ENCODE data around the gene WDR76.

Gene WDR76

GRCh38 chr15:43886558-43886957 lies 59.8 kb downstream of the WDR76 start:
- Histone ChIP-seq H3K36me3 (ENCODE audit: control insufficient read depth, insufficient read depth, low read length) (no peaks in the 10 kb centered on the region), H3K4me3 (replicated peaks; ENCODE audit: low read depth, low read length) (no peak overlapping the region), H3K27me3 (replicated peaks; ENCODE audit: control insufficient read depth, insufficient read depth, low read length) (no peaks in the 10 kb centered on the region)
- DNase-seq (ENCODE audit: extremely low read depth, insufficient read length): no peak
- TF ChIP-seq, protein P1, sequence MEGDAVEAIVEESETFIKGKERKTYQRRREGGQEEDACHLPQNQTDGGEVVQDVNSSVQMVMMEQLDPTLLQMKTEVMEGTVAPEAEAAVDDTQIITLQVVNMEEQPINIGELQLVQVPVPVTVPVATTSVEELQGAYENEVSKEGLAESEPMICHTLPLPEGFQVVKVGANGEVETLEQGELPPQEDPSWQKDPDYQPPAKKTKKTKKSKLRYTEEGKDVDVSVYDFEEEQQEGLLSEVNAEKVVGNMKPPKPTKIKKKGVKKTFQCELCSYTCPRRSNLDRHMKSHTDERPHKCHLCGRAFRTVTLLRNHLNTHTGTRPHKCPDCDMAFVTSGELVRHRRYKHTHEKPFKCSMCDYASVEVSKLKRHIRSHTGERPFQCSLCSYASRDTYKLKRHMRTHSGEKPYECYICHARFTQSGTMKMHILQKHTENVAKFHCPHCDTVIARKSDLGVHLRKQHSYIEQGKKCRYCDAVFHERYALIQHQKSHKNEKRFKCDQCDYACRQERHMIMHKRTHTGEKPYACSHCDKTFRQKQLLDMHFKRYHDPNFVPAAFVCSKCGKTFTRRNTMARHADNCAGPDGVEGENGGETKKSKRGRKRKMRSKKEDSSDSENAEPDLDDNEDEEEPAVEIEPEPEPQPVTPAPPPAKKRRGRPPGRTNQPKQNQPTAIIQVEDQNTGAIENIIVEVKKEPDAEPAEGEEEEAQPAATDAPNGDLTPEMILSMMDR (IDR thresholded peaks at IDR 0.05; ENCODE audit: insufficient read depth, low read length, poor library complexity, severe bottlenecking): no peak

DNA sequence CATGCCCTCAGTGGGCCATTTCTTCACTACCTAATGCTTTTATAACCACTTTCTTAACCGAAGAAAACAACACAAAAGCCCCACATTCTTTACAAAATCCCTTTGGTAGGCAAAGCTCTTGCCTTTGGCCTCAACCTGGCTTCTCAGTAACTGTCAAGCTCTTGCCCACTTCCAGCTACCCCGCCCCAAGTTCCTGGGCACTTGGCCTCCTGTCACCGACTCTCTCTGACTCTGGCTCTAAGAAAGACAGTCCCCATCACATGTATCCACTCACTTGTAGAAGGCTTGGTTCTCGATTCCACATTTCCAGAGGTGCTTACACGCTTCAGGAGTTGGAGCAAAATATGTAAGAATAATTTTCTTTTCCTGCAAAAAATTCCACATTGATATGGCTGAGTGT lies 61.1 kb downstream of the WDR76 start:
- no peak for DNase-seq (ENCODE audit: extremely low read depth, insufficient read length)
- Histone ChIP-seq H3K4me3 (replicated peaks; ENCODE audit: low read depth, low read length) (no peak overlapping the region), H3K27me3 (replicated peaks; ENCODE audit: control insufficient read depth, insufficient read depth, low read length) (no peaks in the 10 kb centered on the region), H3K36me3 (ENCODE audit: control insufficient read depth, insufficient read depth, low read length) (no peaks in the 10 kb centered on the region)
- TF ChIP-seq, protein P1 (IDR thresholded peaks at IDR 0.05; ENCODE audit: insufficient read depth, low read length, poor library complexity, severe bottlenecking): no peak

DNA sequence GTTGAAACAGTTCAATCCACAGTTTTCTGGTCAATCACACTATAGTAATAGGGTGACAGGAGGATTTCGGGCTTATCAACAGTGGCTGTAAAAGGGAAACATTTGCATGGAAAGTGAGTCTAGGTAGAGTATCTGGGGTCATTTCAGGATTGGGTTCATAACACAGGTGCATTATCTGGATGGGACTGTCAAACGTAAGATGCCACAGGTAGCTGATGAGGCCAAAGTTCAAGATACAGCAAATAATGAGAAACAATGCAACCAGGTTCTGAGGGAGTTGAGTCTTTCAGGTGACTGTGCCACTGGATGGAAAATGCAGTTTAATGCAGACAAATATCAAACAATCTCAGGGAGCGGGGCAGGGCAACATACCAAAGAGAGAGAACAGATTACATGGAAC lies 62.2 kb downstream of the WDR76 start:
- Histone ChIP-seq H3K4me3 (replicated peaks; ENCODE audit: low read depth, low read length) (no peak overlapping the region), H3K36me3 (ENCODE audit: control insufficient read depth, insufficient read depth, low read length) (no peaks in the 10 kb centered on the region), H3K27me3 (replicated peaks; ENCODE audit: control insufficient read depth, insufficient read depth, low read length) (no peaks in the 10 kb centered on the region)
- DNase-seq (ENCODE audit: extremely low read depth, insufficient read length): no peak
- TF ChIP-seq, protein P1 (IDR thresholded peaks at IDR 0.05; ENCODE audit: insufficient read depth, low read length, poor library complexity, severe bottlenecking): no peak

DNA sequence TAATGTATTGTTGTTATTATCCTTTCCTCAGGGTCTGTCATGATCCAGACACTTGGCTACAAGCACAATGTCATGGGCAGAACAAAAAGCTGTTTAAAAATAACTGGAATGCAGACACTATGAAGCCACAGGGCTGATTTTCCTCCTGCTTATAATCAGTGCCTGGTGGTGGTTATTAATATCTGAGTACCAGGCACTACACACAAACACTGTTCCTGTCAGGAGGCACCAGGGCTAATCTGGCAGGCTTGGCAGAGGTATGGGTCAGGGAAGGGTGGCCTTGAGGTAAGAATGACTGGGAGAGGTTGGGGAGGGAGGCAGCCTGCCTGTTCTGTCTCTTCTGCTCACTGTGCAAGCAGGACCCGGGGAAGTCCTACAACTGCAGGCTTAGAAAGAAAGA lies 67.2 kb downstream of the WDR76 start:
- TF ChIP-seq, protein P1 (IDR thresholded peaks at IDR 0.05; ENCODE audit: insufficient read depth, low read length, poor library complexity, severe bottlenecking): no peak
- Histone ChIP-seq H3K4me3 (replicated peaks; ENCODE audit: low read depth, low read length) (no peak overlapping the region), H3K36me3 (ENCODE audit: control insufficient read depth, insufficient read depth, low read length) (no peaks in the 10 kb centered on the region), H3K27me3 (replicated peaks; ENCODE audit: control insufficient read depth, insufficient read depth, low read length) (no peaks in the 10 kb centered on the region)
- no peak for DNase-seq (ENCODE audit: extremely low read depth, insufficient read length)

- no peak overlapping the region for H3K4me3 ChIP-seq (replicated peaks; ENCODE audit: low read depth, low read length)
- TF ChIP-seq, protein P1 (IDR thresholded peaks at IDR 0.05; ENCODE audit: insufficient read depth, low read length, poor library complexity, severe bottlenecking): no peak
Observed at GRCh38 chr15:43895586-43895985, 68.8 kb downstream of the WDR76 start.

GRCh38 chr15:43896543-43896942 lies 69.7 kb downstream of the WDR76 start:
- Histone ChIP-seq H3K27me3 (replicated peaks; ENCODE audit: control insufficient read depth, insufficient read depth, low read length) (no peaks in the 10 kb centered on the region), H3K36me3 (ENCODE audit: control insufficient read depth, insufficient read depth, low read length) (no peaks in the 10 kb centered on the region), H3K4me3 (replicated peaks; ENCODE audit: low read depth, low read length) (no peak overlapping the region)
- TF ChIP-seq, protein P1 (IDR thresholded peaks at IDR 0.05; ENCODE audit: insufficient read depth, low read length, poor library complexity, severe bottlenecking): no peak
- no peak for DNase-seq (ENCODE audit: extremely low read depth, insufficient read length)

More at GRCh38 chr15:43895586-43895985, 68.8 kb downstream of the WDR76 start:
- Histone ChIP-seq H3K36me3 (ENCODE audit: control insufficient read depth, insufficient read depth, low read length) (no peaks in the 10 kb centered on the region), H3K27me3 (replicated peaks; ENCODE audit: control insufficient read depth, insufficient read depth, low read length) (no peaks in the 10 kb centered on the region)
- DNase-seq (ENCODE audit: extremely low read depth, insufficient read length): no peak
